Uterus (tissue), 2 donors: ENCODE measurements around the gene NEMP1.

Experiments used
- CTCF ChIP-seq, 4 experiments: fragments of 200-600 bp in 2 of 4; fragments of 450-650 bp in 2 of 4; sonication (generic) in 2 of 4; IDR thresholded peaks; one replicate each; pipeline ENCODE4 v1.5.1; 2016 to 2019; ENCODE audit warnings: antibody characterized with exemption in 4 of 4, mild to moderate bottlenecking in 2 of 4, moderate library complexity in 1 of 4
- POLR2A ChIP-seq, 2 donors: fragments of 450-650 bp; IDR thresholded peaks; one replicate each; pipeline ENCODE4 v1.6.1; 2016; ENCODE audit warnings: antibody characterized with exemption in 2 of 2, mild to moderate bottlenecking in 1 of 2, moderate library complexity in 1 of 2

GRCh38 chr12:57127726-57128518 lies 49.3 kb upstream of the NEMP1 start, which contains the start of gene LRP1:
- TF ChIP-seq CTCF (IDR thresholded peaks at IDR 0.05) (peak in 1 of 4 experiments; percentile 5), POLR2A (IDR thresholded peaks at IDR 0.05) (peak; percentile 89 to 90)
